ENCODE results near the gene ZMYND19. TPM values are rescaled to one million over a fixed set of nuclear protein-coding genes. Genes with fewer than 3 reads are reported as not detected.
"Not testable (repeated sequence)": the region's sequence is repeated elsewhere in the genome, so short reads cannot be mapped to it uniquely, and the experiment has no call there.

The ZMYND19 gene
- total RNA-seq, 1 donor from 2014 or later, result 10.3 TPM

DNA sequence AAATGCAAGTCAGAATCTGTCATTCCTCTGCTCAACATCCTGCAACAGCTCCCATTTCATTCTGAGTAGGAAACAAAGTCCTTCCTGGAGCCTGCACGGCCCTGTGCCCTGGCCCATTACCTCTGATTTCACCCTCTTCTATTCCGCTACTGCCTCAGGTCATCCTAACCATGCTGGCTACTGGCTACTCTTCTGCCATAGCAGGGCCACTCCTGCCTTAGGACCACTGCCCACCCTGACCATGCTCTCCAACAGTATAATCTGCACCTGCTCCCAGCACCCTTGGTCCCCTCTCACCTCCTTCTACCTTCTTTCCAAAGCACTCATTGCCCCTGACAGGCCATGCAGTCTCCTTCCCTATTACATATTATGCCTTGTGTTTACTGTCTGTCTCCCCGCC is 19.7 kb downstream of the ZMYND19 start:
- no peaks in the 10 kb centered on the region for H3K9me3 ChIP-seq
- no peaks in the 10 kb centered on the region for H3K27me3 ChIP-seq
- TF ChIP-seq POLR2A (IDR thresholded peaks at IDR 0.05), result no peak
- TF ChIP-seq POLR2AphosphoS5 (IDR thresholded peaks at IDR 0.05; ENCODE audit: insufficient read depth in 1 of 2, low read depth in 1 of 2), result no peak
- TF ChIP-seq, protein P1, sequence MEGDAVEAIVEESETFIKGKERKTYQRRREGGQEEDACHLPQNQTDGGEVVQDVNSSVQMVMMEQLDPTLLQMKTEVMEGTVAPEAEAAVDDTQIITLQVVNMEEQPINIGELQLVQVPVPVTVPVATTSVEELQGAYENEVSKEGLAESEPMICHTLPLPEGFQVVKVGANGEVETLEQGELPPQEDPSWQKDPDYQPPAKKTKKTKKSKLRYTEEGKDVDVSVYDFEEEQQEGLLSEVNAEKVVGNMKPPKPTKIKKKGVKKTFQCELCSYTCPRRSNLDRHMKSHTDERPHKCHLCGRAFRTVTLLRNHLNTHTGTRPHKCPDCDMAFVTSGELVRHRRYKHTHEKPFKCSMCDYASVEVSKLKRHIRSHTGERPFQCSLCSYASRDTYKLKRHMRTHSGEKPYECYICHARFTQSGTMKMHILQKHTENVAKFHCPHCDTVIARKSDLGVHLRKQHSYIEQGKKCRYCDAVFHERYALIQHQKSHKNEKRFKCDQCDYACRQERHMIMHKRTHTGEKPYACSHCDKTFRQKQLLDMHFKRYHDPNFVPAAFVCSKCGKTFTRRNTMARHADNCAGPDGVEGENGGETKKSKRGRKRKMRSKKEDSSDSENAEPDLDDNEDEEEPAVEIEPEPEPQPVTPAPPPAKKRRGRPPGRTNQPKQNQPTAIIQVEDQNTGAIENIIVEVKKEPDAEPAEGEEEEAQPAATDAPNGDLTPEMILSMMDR (IDR thresholded peaks at IDR 0.05), result no peak
- no peak overlapping the region for H3K27ac ChIP-seq
- H3K4me1 ChIP-seq, result peaks cover 4% of the 10 kb centered on the region
- DNase-seq (ENCODE audit: extremely low spot score in 2 of 2), result no peak
- H3K4me3 ChIP-seq, result no peak overlapping the region
- H3K36me3 ChIP-seq, result peaks cover 0 to 39% of the 10 kb centered on the region in 2 donors
- intact Hi-C loops (cut with DNase I), result no loop called here

DNA sequence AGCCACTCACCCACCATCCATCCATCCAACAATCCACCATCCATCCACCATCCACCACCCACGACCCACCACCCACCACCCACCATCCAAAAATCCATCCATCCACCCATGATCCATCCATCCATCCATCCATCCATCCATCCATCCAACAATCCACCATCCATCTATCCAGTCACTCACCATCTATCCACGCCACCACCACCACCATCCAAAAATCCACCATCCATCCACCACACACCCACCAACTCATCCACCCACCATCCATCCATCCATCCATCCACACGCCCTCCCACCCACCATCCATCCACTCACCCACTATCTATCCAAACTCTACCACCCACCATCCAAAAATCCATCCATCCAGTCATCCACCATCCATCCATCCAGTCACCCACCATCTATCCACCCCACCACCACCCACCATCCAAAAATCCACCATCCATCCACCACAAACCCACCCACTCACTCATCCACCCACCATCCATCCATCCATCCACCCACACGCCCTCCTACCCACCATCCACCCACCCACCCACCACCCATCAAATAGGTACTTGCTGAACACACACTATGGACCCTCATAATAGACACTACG is 20.6 kb downstream of the ZMYND19 start:
- Histone ChIP-seq H3K27me3 (no peaks in the 10 kb centered on the region), H3K27ac (no peak overlapping the region), H3K4me3 (no peak overlapping the region), H3K4me1 (no peaks in the 10 kb centered on the region), H3K9me3 (no peaks in the 10 kb centered on the region), H3K36me3 (peaks cover 0 to 35% of the 10 kb centered on the region in 2 donors)
- TF ChIP-seq, protein P1 (IDR thresholded peaks at IDR 0.05), result no peak
- TF ChIP-seq POLR2AphosphoS5 (IDR thresholded peaks at IDR 0.05; ENCODE audit: insufficient read depth in 1 of 2, low read depth in 1 of 2) (no peak), POLR2A (IDR thresholded peaks at IDR 0.05) (no peak)
- no peak for DNase-seq (ENCODE audit: extremely low spot score in 2 of 2)
- intact Hi-C loops (cut with DNase I), result no loop called here

DNA sequence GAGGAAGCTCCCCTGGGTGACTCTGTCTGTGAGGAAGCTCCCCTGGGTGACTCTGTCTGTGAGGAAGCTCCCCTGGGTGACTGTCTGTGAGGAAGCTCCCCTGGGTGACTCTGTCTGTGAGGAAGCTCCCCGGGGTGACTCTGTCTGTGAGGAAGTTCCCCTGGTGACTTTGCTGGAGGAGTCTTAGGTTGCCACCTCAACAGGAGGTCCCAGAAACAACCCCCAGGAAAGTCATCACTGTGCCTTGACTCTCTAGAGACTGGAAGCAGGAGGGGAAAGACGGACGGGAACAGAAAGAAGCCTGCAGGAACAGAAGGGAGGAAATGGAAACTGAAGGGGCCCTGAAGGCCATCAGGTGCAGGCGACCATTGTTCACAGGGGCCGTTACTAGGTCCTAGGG is 21.9 kb downstream of the ZMYND19 start:
- H3K27me3 ChIP-seq; H3K9me3 ChIP-seq; H3K4me3 ChIP-seq; H3K4me1 ChIP-seq; DNase-seq (ENCODE audit: extremely low spot score in 2 of 2); intact Hi-C loops (cut with DNase I); H3K27ac ChIP-seq: not testable (repeated sequence)
- peaks cover 0 to 33% of the 10 kb centered on the region in 2 donors for H3K36me3 ChIP-seq

DNA sequence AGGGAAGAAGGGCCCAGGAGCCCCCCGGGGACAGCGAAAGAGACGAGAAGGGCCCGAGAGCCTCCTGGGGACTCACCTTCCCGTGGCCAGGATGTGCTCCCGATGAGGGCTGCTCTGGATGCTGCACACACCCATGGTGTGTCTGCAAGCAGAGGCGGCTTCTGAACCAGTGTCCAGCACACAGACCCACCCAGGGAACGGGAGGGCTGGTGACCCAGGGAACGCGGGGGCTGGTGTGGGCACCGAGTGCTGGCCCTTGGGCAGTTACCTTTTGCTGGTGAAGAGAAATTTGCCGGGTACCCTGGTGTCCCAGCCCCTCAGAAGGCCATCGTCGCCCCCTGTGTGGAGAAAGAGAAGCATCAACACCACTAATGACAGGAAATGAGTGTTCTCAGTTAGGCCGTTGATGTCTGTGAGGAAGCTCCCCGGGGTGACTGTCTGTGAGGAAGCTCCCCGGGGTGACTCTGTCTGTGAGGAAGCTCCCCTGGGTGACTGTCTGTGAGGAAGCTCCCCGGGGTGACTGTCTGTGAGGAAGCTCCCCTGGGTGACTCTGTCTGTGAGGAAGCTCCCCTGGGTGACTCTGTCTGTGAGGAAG is 25.4 kb downstream of the ZMYND19 start:
- H3K27ac ChIP-seq, result no peak overlapping the region
- H3K9me3 ChIP-seq, result no peaks in the 10 kb centered on the region
- H3K4me1 ChIP-seq, result no peaks in the 10 kb centered on the region
- H3K27me3 ChIP-seq, result no peaks in the 10 kb centered on the region
- H3K36me3 ChIP-seq, result peaks cover 0 to 18% of the 10 kb centered on the region in 2 donors
- intact Hi-C loops (cut with DNase I), result no loop called here
- no peak overlapping the region for H3K4me3 ChIP-seq
- DNase-seq (ENCODE audit: extremely low spot score in 2 of 2), result no peak
- TF ChIP-seq, protein P1 (IDR thresholded peaks at IDR 0.05), result no peak
- TF ChIP-seq POLR2AphosphoS5 (IDR thresholded peaks at IDR 0.05; ENCODE audit: insufficient read depth in 1 of 2, low read depth in 1 of 2), result no peak
- TF ChIP-seq POLR2A (IDR thresholded peaks at IDR 0.05), result no peak

DNA sequence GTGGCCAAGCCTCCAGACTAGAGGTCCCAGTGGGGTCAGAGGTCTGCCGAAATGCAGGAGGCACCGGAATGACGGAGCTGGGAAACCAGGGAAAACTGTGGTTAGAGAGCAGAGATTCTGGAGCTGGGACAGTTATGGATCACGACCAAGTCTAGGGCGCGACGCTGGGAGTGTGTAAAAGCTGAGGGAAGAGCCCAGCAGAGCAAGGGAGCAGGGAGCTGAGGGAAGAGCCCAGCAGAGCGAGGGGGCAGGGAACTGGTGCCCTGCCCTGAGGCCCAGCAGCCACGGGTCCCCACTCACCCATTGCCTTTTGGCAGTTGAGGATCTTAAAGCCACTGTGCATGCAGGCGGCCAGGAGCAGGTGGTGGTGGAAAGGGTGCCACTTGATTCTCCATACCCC is 26.2 kb downstream of the ZMYND19 start:
- no peaks in the 10 kb centered on the region for H3K9me3 ChIP-seq
- H3K4me3 ChIP-seq, result no peak overlapping the region
- no peak for DNase-seq (ENCODE audit: extremely low spot score in 2 of 2)
- no peaks in the 10 kb centered on the region for H3K27me3 ChIP-seq
- intact Hi-C loops (cut with DNase I), result no loop called here
- H3K4me1 ChIP-seq, result no peaks in the 10 kb centered on the region
- H3K36me3 ChIP-seq, result peaks cover 0 to 23% of the 10 kb centered on the region in 2 donors
- TF ChIP-seq POLR2A (IDR thresholded peaks at IDR 0.05), result no peak
- TF ChIP-seq, protein P1 (IDR thresholded peaks at IDR 0.05), result no peak
- no peak for TF ChIP-seq POLR2AphosphoS5 (IDR thresholded peaks at IDR 0.05; ENCODE audit: insufficient read depth in 1 of 2, low read depth in 1 of 2)
- no peak overlapping the region for H3K27ac ChIP-seq
